GM12872 (cell line): ENCODE data around the gene SDS.

ENCODE experiments used
- CTCF ChIP-seq: IDR thresholded peaks from 3 replicates; pipeline ENCODE4 v1.5.1; 2011; ENCODE audit warnings: low read depth, mild to moderate bottlenecking, low read length, moderate library complexity; ENCODE audit not compliant: insufficient read depth

SDS gene

GRCh38 chr12:113396828-113397496 is 6.7 kb downstream of the SDS start:
- no peak for TF ChIP-seq CTCF

GRCh38 chr12:113396200-113396599 is 7.5 kb downstream of the SDS start:
- no peak for TF ChIP-seq CTCF

- TF ChIP-seq CTCF: no peak
These were observed 8.6 kb downstream of the SDS start for GRCh38 chr12:113395119-113395518.

GRCh38 chr12:113393749-113394148 is 9.9 kb downstream of the SDS start:
- TF ChIP-seq CTCF: no peak

- no peak for TF ChIP-seq CTCF
These were observed 10.6 kb downstream of the SDS start for GRCh38 chr12:113392988-113393579.

- no peak for TF ChIP-seq CTCF
These were observed 11.2 kb downstream of the SDS start for GRCh38 chr12:113392520-113392919.

- no peak for TF ChIP-seq CTCF
These were observed 11.9 kb downstream of the SDS start for GRCh38 chr12:113391650-113392337.
